Body of pancreas (tissue), 4 donors: ENCODE results near the gene OR6C76.

ENCODE experiments used
- CTCF ChIP-seq, 7 experiments: fragments of 450-650 bp in 4 of 7; fragments of 200-600 bp in 3 of 7; sonication (generic) in 3 of 7; IDR thresholded peaks; one replicate each; pipeline ENCODE4 v1.5.1; 2016 to 2019; ENCODE audit warnings: antibody characterized with exemption in 7 of 7
- POLR2A ChIP-seq, 3 donors: fragments of 450-650 bp; IDR thresholded peaks; one replicate each; pipeline ENCODE4 v1.6.1; 2016; ENCODE audit warnings: antibody characterized with exemption in 3 of 3, mild to moderate bottlenecking in 2 of 3

GRCh38 chr12:55407866-55408265, 18.2 kb upstream of the OR6C76 start:
- TF ChIP-seq POLR2A (IDR thresholded peaks at IDR 0.05): no peak
- no peak for TF ChIP-seq CTCF (IDR thresholded peaks at IDR 0.05)
